ENCODE measurements around the gene NUDT9. TPM values are rescaled to one million over a fixed set of nuclear protein-coding genes. Genes with fewer than 3 reads are reported as not detected.

Gene NUDT9
- total and polyA plus RNA-seq, 2 experiments from 2014 or later, result 35.8 to 62.3 TPM

GRCh38 chr4:87506974-87507701 lies 84.8 kb downstream of the NUDT9 start:
- Histone ChIP-seq H3K4me3 (no peak overlapping the region), H3K79me2 (no peaks in the 10 kb centered on the region), H2AFZ (no peak overlapping the region), H3K27me3 (no peaks in the 10 kb centered on the region), H4K20me1 (ENCODE audit: insufficient read depth, poor library complexity, severe bottlenecking) (no peaks in the 10 kb centered on the region), H3K4me1 (ENCODE audit: insufficient read depth) (no peaks in the 10 kb centered on the region), H3K4me2 (no peak overlapping the region), H3K36me3 (replicated peaks; ENCODE audit: insufficient read depth, low read depth) (no peaks in the 10 kb centered on the region), H3K9me2 (replicated peaks; ENCODE audit: insufficient read depth) (no peaks in the 10 kb centered on the region), H3K27ac (no peak overlapping the region), H3K9me3 (ENCODE audit: low read depth) (no peaks in the 10 kb centered on the region)
- WGBS (ENCODE audit: low lambda C conversion rate, missing lambda C conversion rate), result 86% methylated on average over 4 of the region's 4 CpGs
- TF ChIP-seq EZH2phosphoT487 (IDR thresholded peaks at IDR 0.05; ENCODE audit: low read depth, severe bottlenecking, unreplicated experiment), result no peak
- no peak for TF ChIP-seq CTCF (IDR thresholded peaks at IDR 0.05; ENCODE audit: poor library complexity)
- no peak for TF ChIP-seq EZH2 (IDR thresholded peaks at IDR 0.05; ENCODE audit: borderline replicate concordance)
- DNase-seq (ENCODE audit: low spot score), result no peak

Small RNA genes lying within 50 kb of the gene (small RNA-seq; reads per million reads assigned to genes)
- gene RN7SL681P, result not detected

Other genes starting within 250 kb of the NUDT9 start
- gene KLHL8, start 202.0 kb upstream of the NUDT9 start, total RNA-seq, result 22.4 and 23.9 TPM in 2 replicates
- gene KLHL8, start 202.0 kb upstream of the NUDT9 start, polyA plus RNA-seq, result 10.0 and 10.9 TPM in 2 replicates
- gene HSD17B13, start 99.7 kb upstream of the NUDT9 start, total RNA-seq, result 0.52 and 1.00 TPM in 2 replicates
- 0.30 and 0.81 TPM in 2 replicates for gene HSD17B13, start 99.7 kb upstream of the NUDT9 start, polyA plus RNA-seq
- 171 and 175 TPM in 2 replicates for gene HSD17B11, start 31.4 kb upstream of the NUDT9 start, total RNA-seq
- gene HSD17B11, start 31.4 kb upstream of the NUDT9 start, polyA plus RNA-seq, result 56.1 and 76.0 TPM in 2 replicates
- gene SPARCL1, start 106.8 kb downstream of the NUDT9 start, total RNA-seq, result 37.9 and 45.4 TPM in 2 replicates
- 15.2 and 15.7 TPM in 2 replicates for gene SPARCL1, start 106.8 kb downstream of the NUDT9 start, polyA plus RNA-seq
- not detected in 2 replicates for gene DSPP, start 186.0 kb downstream of the NUDT9 start, total RNA-seq
- gene DSPP, start 186.0 kb downstream of the NUDT9 start, polyA plus RNA-seq, result 0.17 TPM in 1 of 2 replicates, not detected in the other
- gene DMP1, start 227.7 kb downstream of the NUDT9 start, total RNA-seq, result not detected in 2 replicates
- not detected in 2 replicates for gene DMP1, start 227.7 kb downstream of the NUDT9 start, polyA plus RNA-seq